ENCODE measurements around the gene RPL10L. TPM values are rescaled to one million over a fixed set of nuclear protein-coding genes. Genes with fewer than 3 reads are reported as not detected.

Gene RPL10L
- total RNA-seq, 1 donor from 2014 or later: not detected

- Mint-ChIP-seq H3K36me3 (no peaks in the 10 kb centered on the region), H3K27me3 (no peaks in the 10 kb centered on the region), H3K9me3 (no peaks in the 10 kb centered on the region), H3K4me3 (no peak overlapping the region), H3K27ac (no peak overlapping the region), H3K4me1 (ENCODE audit: unreplicated experiment) (no peaks in the 10 kb centered on the region)
- TF ChIP-seq CTCF (conservative IDR thresholded peaks at IDR 0.05): peak; percentile 61
- DNase-seq (ENCODE audit: extremely low spot score, unreplicated experiment): no peak
These were observed 10.1 kb upstream of the RPL10L start for GRCh38 chr14:46661728-46662127.

- Mint-ChIP-seq H3K27ac (no peak overlapping the region), H3K36me3 (no peaks in the 10 kb centered on the region), H3K4me3 (no peak overlapping the region), H3K9me3 (no peaks in the 10 kb centered on the region), H3K27me3 (no peaks in the 10 kb centered on the region), H3K4me1 (ENCODE audit: unreplicated experiment) (no peaks in the 10 kb centered on the region)
- no peak for TF ChIP-seq CTCF (conservative IDR thresholded peaks at IDR 0.05)
- no peak for DNase-seq (ENCODE audit: extremely low spot score, unreplicated experiment)
These were observed 1.6 kb upstream of the RPL10L start for GRCh38 chr14:46653031-46653755.

GRCh38 chr14:46646796-46647195 is 4.8 kb downstream of the RPL10L start:
- Mint-ChIP-seq H3K4me3 (no peak overlapping the region), H3K36me3 (no peaks in the 10 kb centered on the region), H3K27me3 (no peaks in the 10 kb centered on the region), H3K4me1 (ENCODE audit: unreplicated experiment) (no peaks in the 10 kb centered on the region), H3K27ac (no peak overlapping the region), H3K9me3 (no peaks in the 10 kb centered on the region)
- no peak for DNase-seq (ENCODE audit: extremely low spot score, unreplicated experiment)
- no peak for TF ChIP-seq CTCF (conservative IDR thresholded peaks at IDR 0.05)

- H3K27me3 Mint-ChIP-seq: no peaks in the 10 kb centered on the region
- no peak for DNase-seq (ENCODE audit: extremely low spot score, unreplicated experiment)
- H3K4me1 Mint-ChIP-seq (ENCODE audit: unreplicated experiment): no peaks in the 10 kb centered on the region
- TF ChIP-seq CTCF (conservative IDR thresholded peaks at IDR 0.05): no peak
- H3K27ac Mint-ChIP-seq: no peak overlapping the region
- no peaks in the 10 kb centered on the region for H3K9me3 Mint-ChIP-seq
- H3K36me3 Mint-ChIP-seq: no peaks in the 10 kb centered on the region
- no peak overlapping the region for H3K4me3 Mint-ChIP-seq
These were observed 24.7 kb downstream of the RPL10L start for GRCh38 chr14:46626876-46627275.

Data from type B pancreatic cell (in vitro differentiated cells).